Fibroblast of lung (primary cell): ENCODE data around the gene LRRC46. TPM values are rescaled to one million over a fixed set of nuclear protein-coding genes. Genes with fewer than 3 reads are reported as not detected.

Experiments used
- DNase-seq, 2 donors: peaks; one replicate each; pipeline versions ENCODE4 v3.0.0 to v3.0.0-alpha.2; 2010; ENCODE audit warnings: low read depth in 2 of 2
- H2AFZ ChIP-seq: 2 replicates; pipeline ENCODE4 v1.5.1; 2012; ENCODE audit warnings: low read length, control low read depth, inconsistent platforms
- H3K27ac ChIP-seq: 2 replicates; pipeline ENCODE4 v1.5.1; 2011; ENCODE audit warnings: low read length, control low read depth; ENCODE audit not compliant: insufficient read depth
- H3K27me3 ChIP-seq: 2 replicates; pipeline ENCODE4 v1.5.1; 2011; ENCODE audit warnings: mild to moderate bottlenecking, low read length; ENCODE audit not compliant: control insufficient read depth, insufficient read depth
- H3K36me3 ChIP-seq: 2 replicates; pipeline ENCODE4 v1.5.1; 2011; ENCODE audit warnings: low read length; ENCODE audit not compliant: control insufficient read depth, insufficient read depth
- H3K4me1 ChIP-seq: 2 replicates; pipeline ENCODE4 v1.5.1; 2011; ENCODE audit warnings: low read length; ENCODE audit not compliant: control insufficient read depth, insufficient read depth; ENCODE audit errors: extremely low read depth
- H3K4me2 ChIP-seq: 2 replicates; pipeline ENCODE4 v1.5.1; 2011; ENCODE audit warnings: low read length, control low read depth; ENCODE audit not compliant: insufficient read depth; ENCODE audit errors: extremely low read depth
- H3K4me3 ChIP-seq, 4 experiments: fragments of 200-600 bp in 1 of 4; sonication (generic) in 1 of 4; replicated peaks in 1 of 4; 2 replicates each; pipeline ENCODE4 v1.5.1; 2011 to 2016; ENCODE audit warnings: low read length in 4 of 4, low read depth in 3 of 4, mild to moderate bottlenecking in 3 of 4, control low read depth in 2 of 4, inconsistent platforms in 1 of 4, mixed read lengths in 1 of 4; ENCODE audit not compliant: insufficient read depth in 1 of 4; ENCODE audit errors: control extremely low read depth in 1 of 4
- H3K79me2 ChIP-seq: 2 replicates; pipeline ENCODE4 v1.5.1; 2012; ENCODE audit warnings: mild to moderate bottlenecking, low read length, inconsistent platforms; ENCODE audit not compliant: control insufficient read depth, insufficient read depth
- H3K9ac ChIP-seq: 2 replicates; pipeline ENCODE4 v1.5.1; 2011; ENCODE audit warnings: mild to moderate bottlenecking, low read length, control low read depth; ENCODE audit not compliant: insufficient read depth
- H3K9me3 ChIP-seq: 2 replicates; pipeline ENCODE4 v1.5.1; 2012; ENCODE audit warnings: low read depth, low read length; ENCODE audit not compliant: control insufficient read depth, insufficient read depth
- H4K20me1 ChIP-seq: 2 replicates; pipeline ENCODE4 v1.5.1; 2011; ENCODE audit warnings: low read length; ENCODE audit not compliant: control insufficient read depth, insufficient read depth; ENCODE audit errors: extremely low read depth
- CTCF ChIP-seq, 2 donors: IDR thresholded peaks in 1 of 2; conservative IDR thresholded peaks in 1 of 2; 1 replicate in 1 of 2; 2 replicates in 1 of 2; pipeline ENCODE4 v1.5.1; 2011 to 2012; ENCODE audit warnings: low read length in 2 of 2, control low read depth in 1 of 2, inconsistent platforms in 1 of 2, low read depth in 1 of 2, mild to moderate bottlenecking in 1 of 2
- EZH2 ChIP-seq: IDR thresholded peaks from 2 replicates; pipeline ENCODE4 v1.5.1; 2012; ENCODE audit warnings: low read length, control low read depth, mild to moderate bottlenecking; ENCODE audit errors: missing control alignments
- polyA plus RNA-seq, 2 donors: library from polyadenylated mRNA; depleted of rRNA in 1 of 2; stranded (reverse) in 1 of 2; unstranded in 1 of 2; fragments of >200 nt; gene quantifications; 2 replicates each; pipeline ENCODE4 v1.2.1, GENCODE V29; 2011 to 2012; ENCODE audit warnings: missing spikeins in 1 of 2
- total RNA-seq: library from RNA; depleted of rRNA; stranded (reverse); fragments of >200 nt; gene quantifications from 2 replicates; pipeline ENCODE4 v1.2.1, GENCODE V29; 2014

LRRC46 gene
- total and polyA plus RNA-seq, 2 donors (not counting 1 experiment from before 2014, with no cell fraction given): under 0.01 to 0.19 TPM

- Histone ChIP-seq H3K4me1 (peaks cover 4% of the 10 kb centered on the region), H3K9ac (no peak overlapping the region), H3K9me3 (no peaks in the 10 kb centered on the region), H4K20me1 (no peaks in the 10 kb centered on the region), H3K4me2 (no peak overlapping the region), H3K36me3 (peaks cover 5% of the 10 kb centered on the region), H2AFZ (no peak overlapping the region), H3K27ac (no peak overlapping the region), H3K27me3 (peaks cover 16% of the 10 kb centered on the region), H3K4me3 (no peak overlapping the region), H3K79me2 (no peaks in the 10 kb centered on the region)
- no peak for DNase-seq
- no peak for TF ChIP-seq CTCF (conservative IDR thresholded peaks at IDR 0.05 in 1 of 2, IDR thresholded peaks at IDR 0.05 in 1 of 2; ENCODE audit: low read depth in 1 of 2, low read length in 2 of 2)
- TF ChIP-seq EZH2: no peak
Observed at GRCh38 chr17:47808036-47808829, 23.2 kb upstream of the LRRC46 start.

GRCh38 chr17:47808830-47809480, 22.5 kb upstream of the LRRC46 start:
- TF ChIP-seq EZH2 (no peak), CTCF (conservative IDR thresholded peaks at IDR 0.05 in 1 of 2, IDR thresholded peaks at IDR 0.05 in 1 of 2; ENCODE audit: low read depth in 1 of 2, low read length in 2 of 2) (no peak)
- H3K79me2 ChIP-seq: no peaks in the 10 kb centered on the region
- peaks cover 5% of the 10 kb centered on the region for H3K36me3 ChIP-seq
- H3K9me3 ChIP-seq: no peaks in the 10 kb centered on the region
- peaks cover 4% of the 10 kb centered on the region for H3K4me1 ChIP-seq
- no peaks in the 10 kb centered on the region for H4K20me1 ChIP-seq
- peaks cover 9% of the 10 kb centered on the region for H3K27me3 ChIP-seq
- H3K4me2 ChIP-seq: no peak overlapping the region
- DNase-seq: no peak
- no peak overlapping the region for H3K4me3 ChIP-seq
- no peak overlapping the region for H3K27ac ChIP-seq
- no peak overlapping the region for H2AFZ ChIP-seq
- H3K9ac ChIP-seq: no peak overlapping the region

- no peak overlapping the region for H2AFZ ChIP-seq
- DNase-seq: peak; percentile 84 to 92
- H4K20me1 ChIP-seq: no peaks in the 10 kb centered on the region
- peaks cover 4% of the 10 kb centered on the region for H3K27me3 ChIP-seq
- no peak overlapping the region for H3K4me3 ChIP-seq
- peaks cover 4% of the 10 kb centered on the region for H3K4me1 ChIP-seq
- no peak overlapping the region for H3K9ac ChIP-seq
- peaks cover 5% of the 10 kb centered on the region for H3K36me3 ChIP-seq
- TF ChIP-seq CTCF (conservative IDR thresholded peaks at IDR 0.05 in 1 of 2, IDR thresholded peaks at IDR 0.05 in 1 of 2; ENCODE audit: low read depth in 1 of 2, low read length in 2 of 2) (no peak), EZH2 (no peak)
- H3K27ac ChIP-seq: no peak overlapping the region
- no peaks in the 10 kb centered on the region for H3K79me2 ChIP-seq
- H3K4me2 ChIP-seq: peak overlapping the region; percentile 25
- no peaks in the 10 kb centered on the region for H3K9me3 ChIP-seq
Observed at GRCh38 chr17:47810200-47810821, 21.2 kb upstream of the LRRC46 start.
